Endodermal cell (in vitro differentiated cells): ENCODE results near the gene GSTT2. TPM values are rescaled to one million over a fixed set of nuclear protein-coding genes. Genes with fewer than 3 reads are reported as not detected.
"Not testable (repeated sequence)": the region's sequence is repeated elsewhere in the genome, so short reads cannot be mapped to it uniquely, and the experiment has no call there.

ENCODE experiments used
- DNase-seq: peaks from one replicate; pipeline ENCODE4 v3.0.0-alpha.2; 2017
- H3K27ac ChIP-seq: 2 replicates; pipeline ENCODE4 v1.5.1; 2013; ENCODE audit warnings: mild to moderate bottlenecking, low read depth, low read length, moderate library complexity
- H3K27me3 ChIP-seq: 2 replicates; pipeline ENCODE4 v1.6.1; 2013; ENCODE audit warnings: mild to moderate bottlenecking, low read length, moderate library complexity; ENCODE audit not compliant: insufficient read depth, control insufficient read depth, poor library complexity, severe bottlenecking
- H3K36me3 ChIP-seq: 2 replicates; pipeline ENCODE4 v1.7.0; 2013; ENCODE audit warnings: mild to moderate bottlenecking, low read length, moderate library complexity; ENCODE audit not compliant: control insufficient read depth, insufficient read depth
- H3K4me1 ChIP-seq: one replicate; pipeline ENCODE4 v1.7.0; 2013; ENCODE audit warnings: low read length; ENCODE audit not compliant: control insufficient read depth, insufficient read depth
- H3K4me3 ChIP-seq: 2 replicates; pipeline ENCODE4 v1.5.1; 2013; ENCODE audit warnings: mild to moderate bottlenecking, low read length, moderate library complexity
- H3K9ac ChIP-seq: 2 replicates; pipeline ENCODE4 v1.6.1; 2013; ENCODE audit warnings: mild to moderate bottlenecking, low read length, moderate library complexity; ENCODE audit not compliant: poor library complexity, severe bottlenecking; ENCODE audit errors: extremely low read depth
- H3K9me3 ChIP-seq: 2 replicates; pipeline ENCODE4 v1.6.1; 2013; ENCODE audit warnings: mild to moderate bottlenecking, low read length, moderate library complexity; ENCODE audit not compliant: control insufficient read depth
- H3K27ac Mint-ChIP-seq: 2 replicates; pipeline ENCODE4 v1.8.0; 2020; ENCODE audit warnings: mixed read lengths
- H3K27me3 Mint-ChIP-seq: 2 replicates; pipeline ENCODE4 v1.8.0; 2021; ENCODE audit warnings: mild to moderate bottlenecking, mixed read lengths; ENCODE audit not compliant: insufficient read depth
- H3K36me3 Mint-ChIP-seq: 2 replicates; pipeline ENCODE4 v1.8.0; 2020; ENCODE audit warnings: low read depth, mixed read lengths
- H3K4me1 Mint-ChIP-seq: 2 replicates; pipeline ENCODE4 v1.8.0; 2020; ENCODE audit warnings: mixed read lengths
- H3K4me3 Mint-ChIP-seq: 2 replicates; pipeline ENCODE4 v1.8.0; 2020; ENCODE audit warnings: mild to moderate bottlenecking, moderate library complexity, mixed read lengths
- H3K9me3 Mint-ChIP-seq: 2 replicates; pipeline ENCODE4 v1.8.0; 2020; ENCODE audit warnings: mild to moderate bottlenecking, mixed read lengths
- WGBS, 2 experiments: methylation state at CpG; one replicate each; pipeline versions ENCODE4 v1.1.5 to v1.1.7; 2013; ENCODE audit warnings: missing lambda C conversion rate in 2 of 2, mixed read lengths in 1 of 2; ENCODE audit not compliant: insufficient coverage in 1 of 2, insufficient read length in 1 of 2; 5-methylcytosine and 5-hydroxymethylcytosine counted together
- total RNA-seq, 2 donors: library from RNA; stranded (reverse); fragmentation: NEBNext Ultra II Directional in 1 of 2; extraction: Animal tissue kit (Norgen Biotek cat#: 25700) in 1 of 2; gene quantifications; 2 replicates in 1 of 2; 3 replicates in 1 of 2; pipeline ENCODE4 v1.2.1, GENCODE V29; 2021

Gene GSTT2
- total RNA-seq, 2 donors from 2014 or later: 0.51 to 3.7 TPM

DNA sequence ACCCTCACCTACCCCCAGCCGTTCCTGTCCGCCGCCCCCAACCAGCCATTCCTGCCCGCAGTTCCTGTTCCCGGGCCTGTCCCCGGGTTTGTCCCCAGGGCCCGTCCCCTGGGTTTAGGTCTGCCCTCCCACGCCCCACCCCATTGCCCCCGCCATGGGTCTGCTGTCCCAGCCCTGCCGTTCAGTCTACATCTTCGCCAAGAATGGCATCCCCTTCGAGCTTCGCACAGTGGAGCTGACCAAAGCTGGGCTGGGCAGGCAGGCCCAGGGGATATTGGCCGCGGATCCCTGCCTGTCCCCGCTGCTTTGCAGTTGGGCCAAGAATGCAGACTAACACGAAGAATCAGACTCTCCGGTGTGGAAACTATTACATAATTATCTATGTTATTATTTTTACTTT, 30.2 kb upstream of the GSTT2 start:
- 89% methylated on average over 12 of the region's 18 CpGs; no CpG with 5 or more reads in 1 of the 2 experiments for WGBS, 2 experiments
- not testable (repeated sequence) for H3K9ac ChIP-seq, H3K9me3 Mint-ChIP-seq, H3K27me3 ChIP-seq, H3K27me3 Mint-ChIP-seq, H3K4me1 ChIP-seq, H3K36me3 Mint-ChIP-seq, DNase-seq, H3K4me1 Mint-ChIP-seq, H3K27ac ChIP-seq, H3K9me3 ChIP-seq, H3K36me3 ChIP-seq, H3K27ac Mint-ChIP-seq, H3K4me3 ChIP-seq, H3K4me3 Mint-ChIP-seq

DNA sequence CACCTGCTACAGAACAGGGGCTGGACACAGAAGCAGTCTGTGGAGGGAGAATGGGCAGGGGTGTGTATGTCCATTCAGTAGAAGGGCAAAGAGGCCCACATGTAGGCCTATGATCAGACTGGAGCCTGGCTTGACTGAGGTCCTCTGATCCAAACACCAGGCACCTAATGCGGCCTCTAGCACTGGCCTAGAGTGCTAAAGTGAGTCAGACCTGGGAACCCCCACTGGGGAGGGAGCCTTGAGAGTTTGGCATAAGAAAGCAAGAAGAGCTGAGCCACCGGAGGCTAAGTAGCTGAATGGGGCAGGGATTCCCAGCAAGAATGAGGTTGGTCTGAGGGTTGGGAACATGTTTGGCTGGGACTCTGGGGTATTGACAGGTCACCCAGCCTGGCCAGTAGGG, 28.6 kb upstream of the GSTT2 start:
- WGBS, 2 experiments: 92 to 100% methylated on average over 1 to 2 of the region's 2 CpGs
- H3K36me3 Mint-ChIP-seq, H3K27ac Mint-ChIP-seq, H3K27me3 Mint-ChIP-seq, H3K4me3 ChIP-seq, H3K9ac ChIP-seq, H3K27ac ChIP-seq, H3K9me3 ChIP-seq, H3K27me3 ChIP-seq, H3K36me3 ChIP-seq, H3K4me1 ChIP-seq, H3K4me1 Mint-ChIP-seq, H3K9me3 Mint-ChIP-seq, H3K4me3 Mint-ChIP-seq: not testable (repeated sequence)
- DNase-seq: peak; percentile 82

DNA sequence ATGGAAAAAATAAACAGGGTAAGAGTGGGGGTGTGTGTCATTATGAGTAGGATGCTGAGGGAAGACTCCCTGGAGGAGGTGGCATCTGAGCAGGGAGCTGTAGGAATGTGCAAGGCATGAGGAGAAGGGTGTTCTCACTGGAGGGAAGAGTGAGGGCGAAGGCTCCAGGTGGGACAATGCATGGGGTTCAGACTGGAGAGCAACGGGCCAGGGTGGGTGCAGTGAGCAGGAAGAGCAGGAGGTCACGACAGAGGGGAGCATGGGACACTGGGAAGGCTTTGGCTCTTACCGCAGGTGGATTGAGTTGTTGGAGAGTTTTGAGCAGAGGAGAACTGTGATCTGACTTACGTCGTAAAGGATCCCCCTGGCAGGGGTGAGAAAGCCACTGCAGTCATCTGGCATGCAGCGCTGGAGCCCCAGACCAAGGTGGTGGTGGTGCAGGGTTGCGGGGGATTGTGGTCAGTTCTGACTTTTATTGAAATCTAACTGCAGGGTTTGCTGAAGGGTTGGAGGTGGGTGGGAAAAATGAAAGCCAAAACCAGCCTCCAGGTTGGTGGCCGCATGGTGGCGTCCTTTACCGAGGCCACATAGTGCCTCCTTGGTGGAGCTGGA, 27.0 kb upstream of the GSTT2 start:
- H3K4me1 ChIP-seq, H3K4me3 Mint-ChIP-seq, H3K36me3 Mint-ChIP-seq, H3K27ac ChIP-seq, H3K9me3 Mint-ChIP-seq, H3K27ac Mint-ChIP-seq, H3K27me3 ChIP-seq, H3K36me3 ChIP-seq, H3K27me3 Mint-ChIP-seq, H3K9ac ChIP-seq, H3K4me1 Mint-ChIP-seq, H3K4me3 ChIP-seq, H3K9me3 ChIP-seq: not testable (repeated sequence)
- 66 to 76% methylated on average over 6 to 9 of the region's 11 CpGs for WGBS, 2 experiments
- DNase-seq: peak; percentile 49

DNA sequence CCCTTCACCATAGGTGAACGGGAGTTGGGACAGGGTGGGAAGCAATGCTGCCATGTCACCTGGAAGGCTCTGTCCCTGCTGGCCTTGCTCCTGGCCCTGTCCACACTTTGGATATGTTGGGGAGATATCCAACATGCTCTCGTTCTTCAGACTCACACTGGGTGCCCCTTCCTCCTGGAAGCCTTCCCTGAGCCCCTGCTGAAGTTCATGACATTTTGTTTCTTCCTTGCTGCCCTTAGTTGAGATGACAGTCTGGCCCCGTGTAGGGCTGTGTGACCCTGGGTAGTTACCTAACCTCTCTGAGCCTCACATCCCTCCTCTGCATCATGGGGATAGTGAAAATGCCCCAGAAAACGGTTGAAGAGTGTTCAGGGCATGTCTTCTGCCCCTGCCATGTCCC, 26.4 kb upstream of the GSTT2 start:
- H3K4me1 ChIP-seq: not testable (repeated sequence)

DNA sequence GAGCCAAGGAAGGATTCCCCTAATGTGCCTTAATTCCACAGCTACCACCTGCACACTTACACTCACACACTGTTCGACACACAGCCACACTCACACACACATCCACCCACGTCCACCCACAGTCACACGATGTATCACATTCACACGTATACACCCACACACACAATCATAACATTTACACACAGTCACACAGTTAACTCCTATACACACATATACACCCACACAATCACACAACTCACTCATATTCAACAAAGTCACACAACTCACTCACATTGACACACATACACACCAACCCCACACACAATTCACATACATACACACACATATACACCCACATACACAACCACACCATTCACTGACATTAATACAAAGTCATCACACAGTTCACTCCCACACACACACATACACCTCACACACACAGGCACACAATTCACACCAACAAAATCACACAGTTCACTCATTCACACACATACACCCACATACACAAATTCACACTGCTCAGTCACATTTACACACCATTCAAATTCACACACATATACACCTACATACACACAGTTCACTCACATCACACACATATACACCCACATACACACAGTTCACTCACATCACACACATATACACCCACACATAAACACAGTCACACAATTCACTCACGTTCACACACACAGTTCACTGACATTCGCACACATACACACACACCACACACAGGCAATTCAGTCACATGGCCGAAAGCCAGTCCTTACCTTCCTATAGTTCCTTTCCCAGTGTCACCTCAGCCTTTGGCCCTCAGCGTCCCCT, 25.5 kb upstream of the GSTT2 start:
- H3K4me1 Mint-ChIP-seq, H3K27ac Mint-ChIP-seq, H3K27ac ChIP-seq, H3K9ac ChIP-seq, H3K27me3 Mint-ChIP-seq, H3K4me1 ChIP-seq, H3K27me3 ChIP-seq, H3K9me3 Mint-ChIP-seq, H3K9me3 ChIP-seq, DNase-seq, H3K4me3 Mint-ChIP-seq, H3K36me3 Mint-ChIP-seq, H3K36me3 ChIP-seq, H3K4me3 ChIP-seq: not testable (repeated sequence)
- WGBS, 2 experiments: 75 to 85% methylated on average over 2 to 8 of the region's 8 CpGs

More for the DNA sequence above, 26.4 kb upstream of the GSTT2 start:
- H3K4me3 Mint-ChIP-seq, H3K27me3 Mint-ChIP-seq, H3K27ac Mint-ChIP-seq, H3K27me3 ChIP-seq, H3K27ac ChIP-seq, H3K36me3 ChIP-seq, H3K36me3 Mint-ChIP-seq, H3K4me3 ChIP-seq, H3K4me1 Mint-ChIP-seq, H3K9me3 Mint-ChIP-seq, DNase-seq, H3K9ac ChIP-seq, H3K9me3 ChIP-seq: not testable (repeated sequence)
- WGBS, 2 experiments: 77 to 100% methylated on average over 1 to 3 of the region's 4 CpGs

DNA sequence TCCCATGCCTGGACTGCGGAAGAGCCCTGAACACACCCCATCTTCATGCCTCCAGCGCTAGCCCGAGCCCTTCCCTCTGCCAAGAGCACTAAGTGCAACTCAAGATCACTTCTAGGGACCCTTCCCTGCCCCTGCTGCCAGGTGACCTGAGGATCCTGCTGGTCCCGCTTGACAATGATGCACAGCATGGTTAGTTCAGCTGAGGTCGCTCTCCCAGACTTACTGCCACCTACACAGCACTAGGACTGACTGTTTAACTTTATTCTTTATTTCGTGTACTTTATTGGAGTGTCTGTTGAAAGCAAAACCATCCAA, 25.0 kb upstream of the GSTT2 start:
- WGBS, 2 experiments: 78 to 100% methylated on average over 1 to 5 of the region's 6 CpGs
- not testable (repeated sequence) for H3K27me3 ChIP-seq, H3K4me3 ChIP-seq, H3K4me1 Mint-ChIP-seq, H3K9me3 ChIP-seq, H3K27ac Mint-ChIP-seq, H3K4me1 ChIP-seq, H3K4me3 Mint-ChIP-seq, H3K36me3 Mint-ChIP-seq, H3K36me3 ChIP-seq, H3K27ac ChIP-seq, H3K9me3 Mint-ChIP-seq, H3K9ac ChIP-seq, H3K27me3 Mint-ChIP-seq
- DNase-seq: peak; percentile 73

DNA sequence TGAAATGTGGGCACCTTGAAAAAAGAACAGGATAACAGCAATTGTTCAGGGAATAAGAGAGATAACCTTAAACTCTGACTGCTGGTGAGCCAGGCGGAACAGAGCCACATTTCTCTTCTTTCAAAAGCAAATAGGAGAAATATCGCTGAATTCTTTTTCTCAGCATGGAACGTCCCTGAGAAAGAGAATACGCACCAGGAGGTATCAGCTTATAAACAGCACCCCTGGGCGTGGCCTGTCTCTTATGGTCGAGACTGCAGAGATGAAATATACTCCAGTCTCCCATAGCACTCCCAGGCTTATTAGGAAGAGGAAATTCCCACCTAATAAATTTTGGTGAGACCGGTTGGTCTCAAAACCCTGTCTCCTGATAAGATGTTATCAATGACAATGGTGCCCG, 24.0 kb upstream of the GSTT2 start:
- H3K4me3 ChIP-seq, H3K27ac ChIP-seq: not testable (repeated sequence)
- H3K27ac Mint-ChIP-seq: peak overlapping the region; percentile 93

More for the DNA sequence above, 24.0 kb upstream of the GSTT2 start:
- not testable (repeated sequence) for H3K27me3 Mint-ChIP-seq, H3K4me3 Mint-ChIP-seq, H3K27me3 ChIP-seq, H3K36me3 ChIP-seq, H3K4me1 Mint-ChIP-seq, H3K4me1 ChIP-seq, H3K36me3 Mint-ChIP-seq, H3K9ac ChIP-seq, H3K9me3 ChIP-seq, H3K9me3 Mint-ChIP-seq
- DNase-seq: peak; percentile 61
- WGBS, 2 experiments: 38 to 70% methylated on average over 2 to 6 of the region's 8 CpGs
